Measurements from ENCODE around the gene ZNF574.

DNA sequence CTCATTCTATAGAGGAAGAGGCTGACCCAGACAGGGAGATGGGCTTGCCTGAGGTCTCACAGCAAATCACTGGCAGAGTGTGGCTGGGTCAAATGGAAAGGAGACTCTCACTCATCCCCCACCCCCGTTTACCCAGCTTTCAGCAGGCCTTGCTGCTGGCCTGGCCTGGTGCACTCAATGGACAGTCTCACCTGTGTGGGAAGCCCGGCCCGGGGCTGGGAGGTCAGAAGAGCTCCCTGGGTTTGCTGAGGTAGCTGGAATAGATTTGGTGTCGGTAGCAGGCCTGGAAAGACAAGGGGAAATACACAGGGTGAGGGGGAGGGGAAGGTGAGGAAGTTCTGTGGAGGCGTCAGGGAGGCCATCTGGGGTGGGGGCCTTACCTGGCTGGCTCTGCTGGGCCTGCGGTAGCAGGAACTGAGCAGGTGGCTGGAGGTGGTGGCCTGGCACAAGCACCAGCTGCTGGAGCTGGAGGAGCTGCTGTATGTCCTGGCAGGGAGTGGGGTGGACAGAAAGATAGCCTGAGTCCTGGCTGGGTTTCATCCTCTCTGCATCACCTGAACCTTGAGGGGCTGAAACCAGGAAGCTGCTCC lies 23.5 kb downstream of the ZNF574 start:
- TF ChIP-seq, protein P1, sequence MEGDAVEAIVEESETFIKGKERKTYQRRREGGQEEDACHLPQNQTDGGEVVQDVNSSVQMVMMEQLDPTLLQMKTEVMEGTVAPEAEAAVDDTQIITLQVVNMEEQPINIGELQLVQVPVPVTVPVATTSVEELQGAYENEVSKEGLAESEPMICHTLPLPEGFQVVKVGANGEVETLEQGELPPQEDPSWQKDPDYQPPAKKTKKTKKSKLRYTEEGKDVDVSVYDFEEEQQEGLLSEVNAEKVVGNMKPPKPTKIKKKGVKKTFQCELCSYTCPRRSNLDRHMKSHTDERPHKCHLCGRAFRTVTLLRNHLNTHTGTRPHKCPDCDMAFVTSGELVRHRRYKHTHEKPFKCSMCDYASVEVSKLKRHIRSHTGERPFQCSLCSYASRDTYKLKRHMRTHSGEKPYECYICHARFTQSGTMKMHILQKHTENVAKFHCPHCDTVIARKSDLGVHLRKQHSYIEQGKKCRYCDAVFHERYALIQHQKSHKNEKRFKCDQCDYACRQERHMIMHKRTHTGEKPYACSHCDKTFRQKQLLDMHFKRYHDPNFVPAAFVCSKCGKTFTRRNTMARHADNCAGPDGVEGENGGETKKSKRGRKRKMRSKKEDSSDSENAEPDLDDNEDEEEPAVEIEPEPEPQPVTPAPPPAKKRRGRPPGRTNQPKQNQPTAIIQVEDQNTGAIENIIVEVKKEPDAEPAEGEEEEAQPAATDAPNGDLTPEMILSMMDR (conservative IDR thresholded peaks at IDR 0.05; ENCODE audit: low read length): no peak
- TF ChIP-seq EZH2phosphoT487 (IDR thresholded peaks at IDR 0.05; ENCODE audit: borderline replicate concordance): no peak

All from Loucy (cell line).